Subcutaneous preadipocyte (primary cell): ENCODE results near the gene POLR2C. TPM values are rescaled to one million over a fixed set of nuclear protein-coding genes. Genes with fewer than 3 reads are reported as not detected.

ENCODE experiments used
- total RNA-seq: library from RNA; depleted of rRNA; stranded (reverse); fragments of >200 nt; gene quantifications from 2 replicates; pipeline ENCODE4 v1.2.3, GENCODE V29; 2012

The POLR2C gene
- total RNA-seq = 83.4 and 98.1 TPM in 2 replicates

GRCh38 chr16:57462209-57462977 lies at the start of gene POLR2C:
Gene POLR2C (plus strand): TSS chr16:57462679. CDS start chr16:57462725, 46 bp downstream.

GRCh38 chr16:57447186-57447962 lies 15.1 kb upstream of the POLR2C start, which contains the start of the genes CIAPIN1 and COQ9:
Gene CIAPIN1 (minus strand): TSS chr16:57447385. CDS start chr16:57440928, 6,457 bp downstream.
Gene COQ9 (plus strand): TSS chr16:57447479. CDS start chr16:57447506, 27 bp downstream.

DNA sequence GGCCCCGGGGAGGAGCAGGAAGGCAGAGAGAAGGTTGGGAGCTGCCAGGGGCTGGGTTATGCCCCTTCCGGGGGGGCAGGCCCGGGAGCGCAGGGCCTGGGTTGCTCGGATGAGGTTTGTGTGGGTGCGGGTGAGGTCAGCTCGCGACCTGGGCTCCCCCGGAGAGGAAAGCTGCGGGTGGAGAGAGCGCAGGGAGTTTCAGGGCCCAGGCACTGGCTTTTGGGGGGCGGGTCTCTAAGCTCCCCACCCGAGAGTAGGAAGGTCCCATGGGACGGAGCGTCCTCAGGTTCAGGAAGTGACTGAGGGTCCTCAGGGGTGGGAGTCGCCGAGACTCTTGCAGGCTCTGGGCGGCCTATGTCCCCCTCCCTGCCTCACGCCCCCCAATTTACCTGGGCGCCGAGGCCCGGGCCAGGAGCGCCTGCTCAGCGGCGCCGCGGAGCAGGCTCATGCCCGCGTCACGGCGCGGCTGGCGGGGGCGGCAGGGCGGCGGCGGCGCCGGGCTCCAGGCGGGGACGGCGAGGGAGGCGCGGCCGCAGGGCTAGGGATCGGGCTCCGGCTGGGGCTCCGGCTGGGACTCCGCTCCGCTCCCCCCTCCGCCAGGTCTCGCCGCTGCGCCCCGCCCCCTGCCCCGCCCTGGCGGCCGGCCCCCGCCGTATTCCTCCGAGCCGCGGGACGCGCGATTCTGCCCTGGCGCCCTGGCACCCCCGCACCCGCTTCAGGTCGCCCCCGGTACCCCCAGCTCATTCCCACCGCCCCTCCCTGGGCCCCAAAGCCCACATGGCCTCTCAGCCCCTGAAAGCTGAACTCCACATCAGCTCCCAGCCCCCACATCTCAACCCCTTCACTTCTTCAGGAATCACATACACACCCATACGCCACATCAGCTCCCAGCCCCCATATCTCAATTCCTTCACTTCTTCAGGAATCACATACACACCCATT lies 23.7 kb downstream of the POLR2C start, which contains the start of gene DOK4:
Gene DOK4, minus strand, starts transcription at position 578 of the 942 bp plus-strand sequence. CDS start 6,986 bp downstream, outside the sequence.

Other genes starting within 250 kb of the POLR2C start
- 62.8 and 76.8 TPM in 2 replicates for gene ARL2BP, start 217.4 kb upstream of the POLR2C start, total RNA-seq
- under 0.01 TPM in 1 of 2 replicates, not detected in the other for gene PLLP, start 178.0 kb upstream of the POLR2C start, total RNA-seq
- not detected in 2 replicates for gene CCL22, start 103.9 kb upstream of the POLR2C start, total RNA-seq
- gene CX3CL1, start 90.2 kb upstream of the POLR2C start, total RNA-seq = not detected in 2 replicates
- gene CCL17, start 57.9 kb upstream of the POLR2C start, total RNA-seq = not detected in 2 replicates
- gene CIAPIN1, start 15.3 kb upstream of the POLR2C start, total RNA-seq = 41.5 and 47.5 TPM in 2 replicates
- 44.1 and 49.3 TPM in 2 replicates for gene COQ9, start 15.2 kb upstream of the POLR2C start, total RNA-seq
- gene DOK4, start 23.8 kb downstream of the POLR2C start, total RNA-seq = 15.8 and 21.5 TPM in 2 replicates
- gene CCDC102A, start 73.9 kb downstream of the POLR2C start, total RNA-seq = 6.1 and 8.1 TPM in 2 replicates
- gene ADGRG5, start 80.0 kb downstream of the POLR2C start, total RNA-seq = not detected in 2 replicates
- gene ADGRG1, start 166.0 kb downstream of the POLR2C start, total RNA-seq = 2.9 and 6.8 TPM in 2 replicates
- not detected in 2 replicates for gene ADGRG3, start 205.6 kb downstream of the POLR2C start, total RNA-seq
- 0.37 TPM in 1 of 2 replicates, not detected in the other for gene DRC7, start 232.1 kb downstream of the POLR2C start, total RNA-seq